Measurements from ENCODE around the gene PARD3B.

- TF ChIP-seq POLR2AphosphoS5 (IDR thresholded peaks at IDR 0.05) (no peak), CTCF (IDR thresholded peaks at IDR 0.05) (no peak), EP300 (IDR thresholded peaks at IDR 0.05) (no peak), POLR2A (IDR thresholded peaks at IDR 0.05) (no peak)
Measured at GRCh38 chr2:205665791-205666190, 1120.5 kb downstream of the PARD3B start.

Data from sigmoid colon (tissue), 4 donors.